Ectodermal cell (in vitro differentiated cells): ENCODE measurements around the gene KCNE1.

Experiments used
- H3K27ac ChIP-seq: 2 replicates; pipeline ENCODE4 v1.7.0; 2013; ENCODE audit warnings: mild to moderate bottlenecking, low read depth, low read length; ENCODE audit not compliant: insufficient read depth, poor library complexity, severe bottlenecking
- H3K27me3 ChIP-seq: 2 replicates; pipeline ENCODE4 v1.7.0; 2013; ENCODE audit warnings: mild to moderate bottlenecking, low read length; ENCODE audit not compliant: insufficient read depth, control insufficient read depth, poor library complexity, severe bottlenecking
- H3K36me3 ChIP-seq: one replicate; pipeline ENCODE4 v1.7.0; 2013; ENCODE audit warnings: low read length; ENCODE audit not compliant: control insufficient read depth, insufficient read depth
- H3K4me1 ChIP-seq: one replicate; pipeline ENCODE4 v1.7.0; 2013; ENCODE audit warnings: low read length; ENCODE audit not compliant: control insufficient read depth, insufficient read depth
- H3K4me3 ChIP-seq: 2 replicates; pipeline ENCODE4 v1.7.0; 2013; ENCODE audit warnings: low read depth, low read length, control low read depth; ENCODE audit not compliant: insufficient read depth
- H3K9me3 ChIP-seq: 2 replicates; pipeline ENCODE4 v1.7.0; 2013; ENCODE audit warnings: mild to moderate bottlenecking, low read length, moderate library complexity; ENCODE audit not compliant: control insufficient read depth
- WGBS, 2 experiments: methylation state at CpG; one replicate each; pipeline ENCODE4 v1.1.7; 2013; ENCODE audit warnings: missing lambda C conversion rate in 2 of 2; 5-methylcytosine and 5-hydroxymethylcytosine counted together

The KCNE1 gene

DNA sequence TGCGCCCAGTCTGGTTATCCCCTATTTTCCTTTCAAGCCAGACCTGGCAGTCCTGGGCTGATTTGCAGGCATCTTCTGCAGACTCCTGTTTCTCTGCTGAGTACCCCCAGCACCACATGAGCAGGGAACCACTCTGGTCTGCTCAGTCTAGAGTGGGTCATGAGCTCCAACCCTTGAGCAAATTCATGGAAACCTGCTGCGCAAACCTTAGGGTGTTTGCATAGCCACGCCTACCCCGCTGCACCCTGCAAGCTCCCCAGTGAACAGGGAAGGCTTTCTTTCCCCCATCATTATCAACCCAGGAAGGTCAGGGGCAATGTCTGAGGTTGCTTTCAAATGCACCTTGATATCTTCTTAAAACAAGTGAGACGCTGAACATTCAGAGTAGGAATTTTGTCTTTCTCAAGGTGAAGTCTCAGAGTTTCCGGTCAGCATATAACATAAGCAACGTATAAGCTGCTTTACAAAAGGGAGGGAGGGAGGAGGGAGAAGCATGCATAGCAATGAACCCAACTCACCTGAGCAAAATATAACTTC is 11.1 kb upstream of the KCNE1 start:
- Histone ChIP-seq H3K4me3 (no peak overlapping the region), H3K27me3 (peaks cover 9% of the 10 kb centered on the region), H3K27ac (no peak overlapping the region), H3K36me3 (peaks cover 2% of the 10 kb centered on the region), H3K4me1 (peaks cover 22% of the 10 kb centered on the region), H3K9me3 (no peaks in the 10 kb centered on the region)
- WGBS, 2 experiments = 86 to 88% methylated on average over 7 of the region's 7 CpGs

- peaks cover 22% of the 10 kb centered on the region for H3K4me1 ChIP-seq
- no peak overlapping the region for H3K27ac ChIP-seq
- no peak overlapping the region for H3K4me3 ChIP-seq
- peaks cover 9% of the 10 kb centered on the region for H3K27me3 ChIP-seq
- H3K9me3 ChIP-seq = no peaks in the 10 kb centered on the region
- H3K36me3 ChIP-seq = peaks cover 2% of the 10 kb centered on the region
- 84 to 85% methylated on average over 6 of the region's 6 CpGs for WGBS, 2 experiments
Observed at GRCh38 chr21:34522284-34522683, 10.3 kb upstream of the KCNE1 start.

- peaks cover 2% of the 10 kb centered on the region for H3K36me3 ChIP-seq
- 97% methylated on average over 7 of the region's 7 CpGs for WGBS, 2 experiments
- H3K27ac ChIP-seq = no peak overlapping the region
- no peak overlapping the region for H3K4me3 ChIP-seq
- H3K4me1 ChIP-seq = peaks cover 22% of the 10 kb centered on the region
- H3K27me3 ChIP-seq = peaks cover 9% of the 10 kb centered on the region
- no peaks in the 10 kb centered on the region for H3K9me3 ChIP-seq
Observed at GRCh38 chr21:34521561-34521960, 9.6 kb upstream of the KCNE1 start.

DNA sequence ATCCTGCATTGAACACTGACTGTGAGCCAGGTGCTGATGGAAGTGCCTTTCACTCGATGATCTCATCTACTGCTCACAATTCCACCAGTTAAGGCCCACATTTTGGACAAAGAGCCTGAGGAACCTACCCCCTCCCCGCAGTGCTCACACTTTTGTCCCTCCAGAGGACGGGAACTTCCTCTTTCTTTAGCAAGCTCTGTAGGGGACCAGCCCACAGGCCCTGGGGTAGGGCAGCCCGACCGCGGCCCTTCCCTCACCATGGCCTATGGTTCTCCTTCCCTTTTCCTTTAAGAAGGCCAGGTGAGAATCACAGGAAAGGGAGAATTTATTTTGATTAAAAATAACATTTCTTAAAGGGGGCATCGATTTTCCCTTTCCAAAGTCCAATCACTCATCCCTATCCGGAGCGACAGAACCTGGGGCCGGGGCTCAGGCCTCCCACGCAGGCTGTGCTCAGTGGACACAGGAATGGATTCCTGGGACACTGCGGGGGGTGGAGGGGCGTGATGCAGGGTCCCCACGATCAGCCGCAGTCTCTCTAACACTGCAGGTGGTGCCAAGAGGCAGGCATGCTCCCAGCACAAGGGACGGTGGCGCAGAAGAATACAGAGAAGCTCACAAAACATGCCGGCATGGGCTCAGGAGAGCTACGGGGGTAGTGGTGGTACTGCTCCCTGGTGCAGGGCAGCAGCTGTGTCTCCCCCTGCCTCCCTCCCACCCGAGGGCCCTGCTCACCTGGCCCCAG is 8.9 kb upstream of the KCNE1 start:
- Histone ChIP-seq H3K27ac (no peak overlapping the region), H3K36me3 (peaks cover 2% of the 10 kb centered on the region), H3K4me3 (no peak overlapping the region), H3K4me1 (peaks cover 22% of the 10 kb centered on the region), H3K27me3 (peaks cover 9% of the 10 kb centered on the region), H3K9me3 (no peaks in the 10 kb centered on the region)
- WGBS, 2 experiments = 70 to 76% methylated on average over 20 of the region's 20 CpGs

DNA sequence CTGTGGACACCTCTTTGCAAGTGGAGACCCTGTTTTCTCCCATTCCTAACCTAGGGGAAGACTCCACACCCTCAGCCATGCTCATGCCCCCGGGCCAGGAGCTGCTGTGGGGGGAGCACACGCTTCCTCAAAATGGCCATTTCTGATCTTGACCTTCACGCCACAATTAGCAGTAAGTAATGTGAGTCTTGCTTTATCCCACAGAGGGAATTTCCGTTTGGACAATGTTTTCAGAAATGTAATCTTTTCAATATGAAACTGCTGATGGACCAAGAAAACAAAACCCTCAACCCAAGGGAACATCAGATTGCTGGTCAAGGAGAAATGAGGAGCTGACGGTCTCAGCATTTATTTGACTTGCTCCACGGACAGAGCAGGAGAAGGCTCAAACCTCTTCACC is 8.3 kb upstream of the KCNE1 start:
- no peak overlapping the region for H3K27ac ChIP-seq
- no peaks in the 10 kb centered on the region for H3K9me3 ChIP-seq
- H3K27me3 ChIP-seq = peaks cover 6% of the 10 kb centered on the region
- H3K36me3 ChIP-seq = peaks cover 2% of the 10 kb centered on the region
- H3K4me3 ChIP-seq = no peak overlapping the region
- 92 to 94% methylated on average over 6 of the region's 6 CpGs for WGBS, 2 experiments
- H3K4me1 ChIP-seq = peaks cover 21% of the 10 kb centered on the region

- peaks cover under 1% of the 10 kb centered on the region for H3K27me3 ChIP-seq
- H3K4me1 ChIP-seq = peaks cover 15% of the 10 kb centered on the region
- WGBS, 2 experiments = 96 to 99% methylated on average over 8 of the region's 8 CpGs
- H3K27ac ChIP-seq = no peak overlapping the region
- no peak overlapping the region for H3K4me3 ChIP-seq
- peaks cover 2% of the 10 kb centered on the region for H3K36me3 ChIP-seq
- H3K9me3 ChIP-seq = no peaks in the 10 kb centered on the region
Observed at GRCh38 chr21:34519694-34520093, 7.7 kb upstream of the KCNE1 start.

DNA sequence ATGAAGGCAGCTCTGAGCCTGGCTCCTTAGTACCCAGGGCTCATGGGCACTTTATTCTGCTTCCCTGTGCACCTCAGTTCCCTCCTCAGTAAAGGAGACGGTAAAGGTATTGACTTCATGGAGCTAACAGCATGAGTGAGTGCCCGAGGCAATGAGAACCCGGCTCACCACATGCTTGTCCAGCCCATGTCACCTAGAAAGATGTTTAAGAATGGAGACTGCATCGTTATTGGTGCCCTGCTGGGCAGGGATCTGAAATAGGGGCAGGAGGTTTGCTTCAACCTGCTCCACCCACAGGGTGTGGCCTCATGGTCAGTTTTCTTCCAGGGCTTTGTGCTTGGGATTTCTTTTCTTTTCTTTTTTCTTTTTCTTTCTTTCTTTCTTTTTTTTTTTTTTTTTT is 7.0 kb upstream of the KCNE1 start:
- Histone ChIP-seq H3K27ac (no peak overlapping the region), H3K4me3 (no peak overlapping the region), H3K9me3 (no peaks in the 10 kb centered on the region), H3K27me3 (no peaks in the 10 kb centered on the region), H3K36me3 (peaks cover 2% of the 10 kb centered on the region), H3K4me1 (peaks cover 10% of the 10 kb centered on the region)
- WGBS, 2 experiments = 92 to 94% methylated on average over 4 of the region's 4 CpGs

DNA sequence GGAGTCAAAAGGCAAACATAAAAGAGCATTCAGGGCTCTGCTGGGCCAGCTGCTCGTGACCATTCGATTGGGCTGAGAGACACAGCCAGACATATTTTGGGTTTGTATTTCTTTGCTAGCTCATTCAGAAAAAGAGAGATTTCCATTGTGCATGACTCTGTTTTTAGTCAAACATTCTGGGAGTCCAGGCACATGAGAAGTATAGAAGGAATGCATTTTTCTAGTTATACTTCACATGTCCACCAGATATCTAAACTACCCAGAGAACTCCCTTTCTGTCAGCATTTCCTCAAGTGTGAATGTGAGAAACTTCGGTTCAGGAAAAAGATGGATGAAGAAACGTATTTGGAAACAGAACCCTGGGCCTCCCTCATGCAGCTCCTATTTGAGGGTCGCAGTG is 6.3 kb upstream of the KCNE1 start:
- no peaks in the 10 kb centered on the region for H3K27me3 ChIP-seq
- WGBS, 2 experiments = 92% methylated on average over 5 of the region's 5 CpGs
- peaks cover 10% of the 10 kb centered on the region for H3K4me1 ChIP-seq
- no peak overlapping the region for H3K4me3 ChIP-seq
- no peak overlapping the region for H3K27ac ChIP-seq
- no peaks in the 10 kb centered on the region for H3K9me3 ChIP-seq
- H3K36me3 ChIP-seq = peaks cover 2% of the 10 kb centered on the region

DNA sequence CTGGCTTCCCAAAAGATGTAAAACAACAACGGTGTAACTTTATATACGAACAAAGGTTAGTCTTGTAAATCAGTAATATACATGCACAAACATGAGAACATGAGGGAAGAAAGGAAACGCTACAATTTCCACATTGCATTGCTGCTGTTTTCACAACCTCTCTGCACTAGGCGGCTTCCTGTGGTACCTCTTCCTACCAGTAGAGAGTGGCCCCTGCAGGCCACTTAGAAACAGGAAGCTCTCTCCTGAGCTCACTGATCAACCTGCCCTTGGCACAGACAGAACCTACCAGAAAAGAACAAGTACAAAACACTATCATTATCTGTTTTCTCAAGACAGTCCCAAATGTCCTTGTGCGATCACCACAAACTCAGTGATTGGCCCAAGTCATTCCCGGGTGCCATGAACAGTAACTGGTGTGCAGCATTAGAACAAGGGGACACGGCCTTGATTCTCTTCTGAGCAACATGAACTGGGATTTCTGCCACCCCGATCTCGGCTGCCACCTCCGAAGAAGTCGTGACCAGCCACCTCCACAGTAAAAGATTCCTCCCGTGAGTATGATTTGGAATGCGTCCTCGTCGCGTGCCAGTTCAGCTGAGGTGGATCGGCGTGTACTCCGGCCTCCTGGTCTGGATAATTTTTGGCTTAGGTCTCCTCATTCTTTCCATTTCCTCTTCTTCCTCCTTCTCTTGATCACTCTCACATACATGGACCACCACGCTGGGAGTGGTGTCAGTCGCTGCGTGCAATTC is 5.7 kb upstream of the KCNE1 start:
- no peaks in the 10 kb centered on the region for H3K9me3 ChIP-seq
- WGBS, 2 experiments = 89 to 93% methylated on average over 22 of the region's 22 CpGs
- peaks cover 2% of the 10 kb centered on the region for H3K36me3 ChIP-seq
- no peak overlapping the region for H3K4me3 ChIP-seq
- no peaks in the 10 kb centered on the region for H3K27me3 ChIP-seq
- H3K27ac ChIP-seq = no peak overlapping the region
- H3K4me1 ChIP-seq = peaks cover 10% of the 10 kb centered on the region

- H3K27ac ChIP-seq = no peak overlapping the region
- H3K36me3 ChIP-seq = peaks cover 2% of the 10 kb centered on the region
- 76 to 77% methylated on average over 4 to 5 of the region's 5 CpGs for WGBS, 2 experiments
- no peak overlapping the region for H3K4me3 ChIP-seq
- peaks cover 10% of the 10 kb centered on the region for H3K4me1 ChIP-seq
- no peaks in the 10 kb centered on the region for H3K9me3 ChIP-seq
- no peaks in the 10 kb centered on the region for H3K27me3 ChIP-seq
Observed at GRCh38 chr21:34517039-34517438, 5.0 kb upstream of the KCNE1 start.
